Measurements from ENCODE around the gene PWP1.

The PWP1 gene

DNA sequence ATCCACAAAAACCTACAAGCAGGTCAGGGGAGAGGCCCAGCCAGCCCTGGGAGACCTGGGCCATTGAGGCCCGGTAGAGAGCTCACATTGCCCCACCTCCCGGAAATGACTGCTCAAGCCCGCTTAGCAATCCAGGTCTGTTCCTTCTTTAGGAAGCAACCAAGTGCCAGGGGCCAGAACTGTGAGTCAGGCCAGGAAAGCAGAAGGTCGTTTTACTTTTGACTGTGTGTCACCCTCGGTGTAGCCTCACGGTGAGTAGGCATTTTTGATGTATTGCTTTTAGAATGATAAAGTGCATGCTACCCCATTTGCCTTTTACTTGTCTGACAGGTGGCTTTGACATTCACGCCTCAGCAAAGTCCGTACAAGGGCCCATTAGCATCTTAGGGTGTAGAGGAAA lies 25.4 kb upstream of the PWP1 start:
- ATAC-seq = no peak
- H3K36me3 Mint-ChIP-seq = no peaks in the 10 kb centered on the region
- DNase-seq (ENCODE audit: low spot score in 2 of 2) = no peak
- H3K4me1 Mint-ChIP-seq = peaks cover 7% of the 10 kb centered on the region
- no peaks in the 10 kb centered on the region for H3K9me3 Mint-ChIP-seq
- H3K27ac Mint-ChIP-seq = no peak overlapping the region
- H3K4me3 Mint-ChIP-seq = no peak overlapping the region

DNA sequence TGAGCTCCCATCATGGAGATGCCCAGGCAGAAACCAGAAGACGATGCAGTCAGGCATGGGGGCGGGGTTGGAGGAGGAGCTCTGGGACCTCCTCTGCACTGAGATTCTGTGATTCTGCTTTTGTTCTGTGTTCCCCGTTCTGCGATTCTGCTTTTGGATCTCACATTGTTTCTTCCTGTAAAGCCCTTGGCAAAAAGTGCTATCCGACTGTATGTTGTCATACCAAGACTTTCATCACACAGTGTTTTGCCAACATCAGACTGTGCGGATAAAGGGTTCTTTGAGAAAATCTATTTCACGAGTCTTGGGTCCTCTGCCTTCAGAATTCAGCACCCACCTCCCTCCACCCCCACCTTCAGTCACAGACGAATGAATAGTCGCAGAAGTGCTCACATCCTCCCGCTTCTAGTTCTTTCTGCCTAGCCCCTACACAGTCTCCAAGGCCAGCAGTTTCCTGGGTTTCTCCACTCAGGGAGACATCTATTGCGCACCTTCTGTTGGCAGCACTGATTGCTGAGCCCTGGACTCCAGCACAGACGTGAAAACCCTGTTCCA lies 24.7 kb upstream of the PWP1 start:
- ATAC-seq = no peak
- H3K36me3 Mint-ChIP-seq = no peaks in the 10 kb centered on the region
- no peak overlapping the region for H3K27ac Mint-ChIP-seq

DNA sequence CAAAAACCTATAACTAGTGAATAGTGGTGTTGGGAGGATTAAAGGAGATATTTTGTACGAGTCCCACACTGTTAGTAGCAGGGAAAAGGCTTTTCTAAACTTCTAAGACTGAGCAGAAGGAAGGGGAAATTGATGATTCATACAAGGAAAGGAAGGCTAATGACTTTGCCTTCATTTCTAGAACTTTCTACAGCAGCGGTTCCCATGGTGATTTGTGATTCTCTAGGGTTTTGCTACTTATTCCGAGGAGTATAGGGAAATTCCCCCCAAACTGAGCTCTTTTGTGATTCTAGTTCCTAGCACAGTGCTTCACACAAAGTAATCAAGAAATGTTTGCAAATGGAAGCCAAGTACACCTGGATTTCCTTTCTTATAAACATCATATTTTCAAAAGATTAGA lies 23.8 kb upstream of the PWP1 start:
- no peak overlapping the region for H3K27ac Mint-ChIP-seq
- H3K36me3 Mint-ChIP-seq = no peaks in the 10 kb centered on the region
- no peak for ATAC-seq
- no peak overlapping the region for H3K4me3 Mint-ChIP-seq
- peaks cover 7% of the 10 kb centered on the region for H3K4me1 Mint-ChIP-seq
- no peak for DNase-seq (ENCODE audit: low spot score in 2 of 2)
- H3K9me3 Mint-ChIP-seq = no peaks in the 10 kb centered on the region

More for the DNA sequence above, 24.7 kb upstream of the PWP1 start:
- Mint-ChIP-seq H3K9me3 (no peaks in the 10 kb centered on the region), H3K4me3 (no peak overlapping the region), H3K4me1 (peaks cover 7% of the 10 kb centered on the region)
- no peak for DNase-seq (ENCODE audit: low spot score in 2 of 2)

DNA sequence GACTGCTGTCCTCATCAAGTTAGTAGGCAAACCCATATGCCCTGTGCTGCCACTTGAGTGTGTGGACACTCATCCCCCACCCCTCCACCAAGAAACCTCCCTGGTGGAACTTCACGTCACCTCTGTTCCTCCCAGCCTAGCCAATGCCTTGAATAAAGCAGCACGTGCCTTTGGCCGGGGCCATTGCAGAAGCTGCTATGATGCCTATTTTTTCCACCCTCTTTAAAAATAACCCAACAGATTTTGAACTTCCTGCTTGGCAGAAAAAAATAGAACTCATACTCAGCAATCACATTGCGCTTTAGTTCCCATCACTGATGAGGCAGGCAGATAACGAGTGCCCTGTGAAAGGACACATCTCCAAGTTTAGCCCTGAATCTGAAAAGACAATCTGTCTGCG lies 23.1 kb upstream of the PWP1 start:
- no peaks in the 10 kb centered on the region for H3K36me3 Mint-ChIP-seq
- no peaks in the 10 kb centered on the region for H3K9me3 Mint-ChIP-seq
- no peak for ATAC-seq
- H3K27ac Mint-ChIP-seq = no peak overlapping the region
- no peak for DNase-seq (ENCODE audit: low spot score in 2 of 2)
- no peak overlapping the region for H3K4me3 Mint-ChIP-seq
- H3K4me1 Mint-ChIP-seq = peaks cover 7% of the 10 kb centered on the region

DNA sequence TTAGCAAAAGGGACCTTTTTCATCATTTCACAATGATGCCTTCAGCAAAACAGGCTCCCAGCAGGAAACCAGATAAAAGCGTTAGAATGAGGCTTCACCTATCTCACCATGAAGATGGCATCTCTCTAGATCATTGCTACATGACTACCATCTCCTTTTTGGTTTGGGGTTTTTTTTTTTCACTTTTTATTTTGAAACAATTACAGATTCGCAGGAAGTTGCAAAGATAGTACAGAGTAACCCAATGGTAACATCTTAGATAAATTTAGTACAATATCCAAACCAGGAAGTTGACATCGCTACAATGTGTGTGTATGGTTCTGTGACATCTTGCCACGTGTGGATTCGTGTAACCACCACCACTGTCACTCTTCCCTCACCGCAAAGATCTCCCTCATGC lies 22.3 kb upstream of the PWP1 start:
- no peak overlapping the region for H3K27ac Mint-ChIP-seq
- ATAC-seq = no peak

DNA sequence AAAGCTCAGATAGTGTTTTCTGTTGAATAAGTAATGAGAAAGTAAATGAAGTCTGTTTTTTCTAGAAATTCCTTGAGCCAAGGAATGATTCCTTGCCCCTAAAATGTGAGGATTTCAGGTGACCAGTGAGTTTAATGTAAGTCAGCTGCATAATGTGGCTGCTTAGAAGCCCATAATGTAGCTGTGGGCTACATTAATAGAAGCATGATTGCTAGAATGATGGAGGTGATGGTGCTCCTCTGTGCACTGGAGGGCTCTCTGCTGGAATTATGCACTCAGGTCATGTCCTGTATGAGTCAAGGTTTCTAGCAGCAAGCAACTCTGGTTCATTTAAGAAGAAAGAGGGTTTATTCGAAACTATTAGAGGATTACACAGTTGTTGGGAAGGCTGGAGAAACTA lies 19.6 kb upstream of the PWP1 start:
- no peaks in the 10 kb centered on the region for H3K36me3 Mint-ChIP-seq
- H3K27ac Mint-ChIP-seq = no peak overlapping the region
- DNase-seq (ENCODE audit: low spot score in 2 of 2) = no peak
- ATAC-seq = no peak
- no peaks in the 10 kb centered on the region for H3K9me3 Mint-ChIP-seq
- peaks cover 11% of the 10 kb centered on the region for H3K4me1 Mint-ChIP-seq
- no peak overlapping the region for H3K4me3 Mint-ChIP-seq

More for the DNA sequence above, 22.3 kb upstream of the PWP1 start:
- peaks cover 7% of the 10 kb centered on the region for H3K4me1 Mint-ChIP-seq
- H3K9me3 Mint-ChIP-seq = no peaks in the 10 kb centered on the region
- no peaks in the 10 kb centered on the region for H3K36me3 Mint-ChIP-seq
- no peak for DNase-seq (ENCODE audit: low spot score in 2 of 2)
- H3K4me3 Mint-ChIP-seq = no peak overlapping the region

DNA sequence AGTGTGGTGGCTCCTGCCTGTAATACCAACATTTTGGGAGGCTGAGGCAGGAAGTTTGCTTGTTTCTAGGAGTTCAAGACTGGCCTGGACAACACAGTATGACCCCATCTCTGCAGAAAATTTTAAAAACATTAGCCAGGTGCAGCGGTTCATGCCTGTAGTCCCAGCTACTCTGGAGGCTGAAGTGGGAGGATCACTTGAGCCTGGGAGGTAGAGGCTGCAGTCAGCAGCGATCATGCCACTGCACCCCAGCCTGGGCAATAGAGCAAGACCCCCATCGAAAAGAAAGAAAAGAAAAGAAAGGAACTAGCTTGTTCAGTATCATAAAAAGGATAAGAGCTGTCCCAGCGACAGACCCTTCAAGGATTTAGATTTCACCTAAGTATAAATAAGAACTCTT lies 18.1 kb upstream of the PWP1 start:
- Mint-ChIP-seq H3K4me1 (peaks cover 14% of the 10 kb centered on the region), H3K27ac (no peak overlapping the region), H3K4me3 (no peak overlapping the region), H3K9me3 (no peaks in the 10 kb centered on the region), H3K36me3 (no peaks in the 10 kb centered on the region)
- DNase-seq (ENCODE audit: low spot score in 2 of 2) (no peak), ATAC-seq (no peak)

DNA sequence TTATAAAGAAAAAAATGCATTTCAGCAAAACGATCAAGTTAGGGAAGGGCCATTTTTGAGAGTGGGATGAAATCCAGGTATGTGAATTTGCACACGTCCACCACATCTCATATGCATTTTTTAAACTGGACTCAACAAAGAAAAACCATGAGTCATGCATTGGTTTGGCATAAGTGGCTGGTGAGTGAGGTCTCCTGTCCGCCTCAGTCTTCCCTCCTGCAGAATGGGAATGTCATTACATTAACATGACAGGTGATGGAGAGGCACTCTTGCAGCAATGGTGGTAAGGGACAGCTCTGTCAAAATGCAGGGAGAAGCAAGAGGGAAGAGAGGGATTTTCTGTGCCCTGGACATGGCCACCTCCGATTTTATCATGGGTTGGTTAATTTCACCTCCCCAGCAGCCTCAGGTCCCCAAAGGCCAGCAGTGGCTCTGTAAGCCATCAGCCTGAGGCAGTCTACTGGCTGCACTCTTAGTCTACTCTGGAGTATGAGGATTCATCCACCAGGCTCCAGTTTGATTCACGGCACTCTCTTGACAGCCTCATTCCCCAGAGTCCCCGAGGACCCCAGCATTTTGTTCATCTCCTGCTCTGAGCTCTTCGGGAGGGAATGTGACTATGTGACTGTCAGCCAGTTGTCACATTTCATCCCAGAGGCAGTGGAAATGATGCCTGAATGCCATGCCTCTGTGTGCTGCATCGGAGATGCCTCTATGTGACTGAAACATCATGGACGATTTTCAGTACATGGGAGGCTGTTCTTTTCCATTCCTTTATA lies 17.1 kb upstream of the PWP1 start:
- Mint-ChIP-seq H3K4me1 (peaks cover 8% of the 10 kb centered on the region), H3K36me3 (no peaks in the 10 kb centered on the region), H3K4me3 (no peak overlapping the region), H3K9me3 (no peaks in the 10 kb centered on the region), H3K27ac (no peak overlapping the region)
- no peak for DNase-seq (ENCODE audit: low spot score in 2 of 2)
- no peak for ATAC-seq

DNA sequence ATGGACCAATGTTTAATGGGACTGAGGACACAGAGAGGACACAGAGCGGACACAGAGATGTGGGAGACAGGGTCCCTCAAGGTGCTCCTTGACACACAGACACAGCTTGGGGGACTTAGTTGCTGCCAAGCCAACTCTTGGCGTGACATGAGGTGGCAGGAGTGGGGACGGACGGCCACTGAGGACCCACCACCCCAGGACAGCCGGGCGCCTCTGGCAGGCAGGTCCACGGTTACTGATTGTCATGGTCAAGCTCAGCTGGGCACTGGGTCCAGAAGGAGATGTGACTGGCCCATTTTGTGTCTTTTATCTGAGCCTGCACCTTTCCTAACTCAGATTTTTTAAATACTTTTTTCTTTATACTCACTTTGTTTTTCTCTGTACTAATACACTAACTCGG lies 15.7 kb upstream of the PWP1 start:
- Mint-ChIP-seq H3K4me3 (no peak overlapping the region), H3K4me1 (peaks cover 8% of the 10 kb centered on the region), H3K36me3 (no peaks in the 10 kb centered on the region), H3K9me3 (no peaks in the 10 kb centered on the region), H3K27ac (no peak overlapping the region)
- ATAC-seq (no peak), DNase-seq (ENCODE audit: low spot score in 2 of 2) (no peak)

DNA sequence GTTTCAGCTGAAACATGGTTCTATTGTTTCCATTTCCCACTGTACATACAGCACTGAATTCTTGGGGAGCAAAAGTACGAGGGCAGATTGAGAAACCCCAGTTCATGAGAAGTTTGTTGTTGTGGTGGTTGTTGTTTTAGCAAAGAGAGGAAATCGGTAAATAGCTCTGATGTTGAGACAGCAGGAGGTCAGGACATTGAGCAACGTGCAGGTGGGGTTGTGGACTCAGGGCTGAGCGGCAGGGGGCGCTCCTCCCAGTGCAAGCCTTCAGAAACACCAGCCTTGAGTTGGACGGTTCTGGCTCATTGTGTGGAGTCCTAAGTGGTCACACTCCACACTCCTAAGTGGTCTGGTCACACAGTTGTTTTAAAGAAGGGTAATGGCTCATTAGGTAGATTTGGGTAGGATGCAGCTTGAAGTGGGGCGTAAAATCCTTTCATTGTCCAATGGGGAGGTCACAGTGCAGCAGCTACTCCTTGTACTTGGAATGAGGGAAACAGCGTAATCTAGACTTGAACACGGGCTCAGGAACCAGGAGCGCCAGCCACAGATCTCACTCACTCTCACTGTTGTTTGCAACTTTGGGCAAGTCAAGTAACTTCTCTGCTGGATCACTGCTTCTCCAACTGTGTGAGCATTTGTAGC lies 14.5 kb upstream of the PWP1 start:
- Mint-ChIP-seq H3K9me3 (no peaks in the 10 kb centered on the region), H3K36me3 (no peaks in the 10 kb centered on the region), H3K4me3 (no peak overlapping the region), H3K4me1 (peaks cover 8% of the 10 kb centered on the region), H3K27ac (no peak overlapping the region)
- peak; percentile 75 for ATAC-seq
- peak; percentile 21 to 63 for DNase-seq (ENCODE audit: low spot score in 2 of 2)

DNA sequence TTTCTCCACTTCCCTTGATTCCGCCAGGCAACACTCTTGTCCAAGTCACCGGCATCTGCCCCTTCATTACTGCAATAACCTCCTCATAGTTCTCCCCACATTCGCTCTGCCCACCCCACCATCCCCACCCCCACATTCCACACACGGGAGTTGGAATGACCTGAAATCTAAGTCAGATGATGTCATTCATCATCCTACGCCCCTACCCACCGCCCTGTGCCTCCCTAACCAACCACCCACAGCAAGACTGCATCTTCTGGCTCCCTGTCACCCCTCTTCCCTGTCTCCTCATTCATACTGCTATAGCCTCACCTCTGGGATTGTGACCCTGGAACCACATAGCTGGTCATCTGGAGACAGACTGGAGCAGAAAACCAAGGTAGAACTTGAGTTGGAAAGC lies 7.9 kb upstream of the PWP1 start:
- no peak for ATAC-seq

DNA sequence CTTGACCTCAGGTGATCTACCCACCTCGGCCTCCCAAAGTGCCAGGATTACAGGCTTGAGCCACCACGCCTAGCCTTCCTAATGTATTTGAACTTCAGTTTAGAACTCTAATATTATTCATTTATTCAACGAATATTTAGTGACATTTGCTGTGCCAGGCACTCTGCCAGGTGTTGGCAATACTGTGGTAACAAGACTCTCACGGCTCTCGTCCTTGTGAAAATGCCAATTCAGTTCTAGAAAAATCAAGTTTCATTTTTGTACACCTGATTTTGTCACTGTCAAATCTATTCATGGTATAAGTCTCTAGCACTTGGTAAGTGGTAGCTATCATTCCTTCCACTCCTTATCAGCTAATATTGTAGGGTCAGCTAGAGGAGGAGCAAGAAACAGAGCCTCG lies 6.3 kb upstream of the PWP1 start:
- Mint-ChIP-seq H3K36me3 (no peaks in the 10 kb centered on the region), H3K4me1 (no peaks in the 10 kb centered on the region)
- DNase-seq (ENCODE audit: low spot score in 2 of 2) = no peak

More for the DNA sequence above, 7.9 kb upstream of the PWP1 start:
- Mint-ChIP-seq H3K4me3 (no peak overlapping the region), H3K27ac (no peak overlapping the region), H3K9me3 (no peaks in the 10 kb centered on the region), H3K4me1 (no peaks in the 10 kb centered on the region), H3K36me3 (no peaks in the 10 kb centered on the region)
- no peak for DNase-seq (ENCODE audit: low spot score in 2 of 2)

DNA sequence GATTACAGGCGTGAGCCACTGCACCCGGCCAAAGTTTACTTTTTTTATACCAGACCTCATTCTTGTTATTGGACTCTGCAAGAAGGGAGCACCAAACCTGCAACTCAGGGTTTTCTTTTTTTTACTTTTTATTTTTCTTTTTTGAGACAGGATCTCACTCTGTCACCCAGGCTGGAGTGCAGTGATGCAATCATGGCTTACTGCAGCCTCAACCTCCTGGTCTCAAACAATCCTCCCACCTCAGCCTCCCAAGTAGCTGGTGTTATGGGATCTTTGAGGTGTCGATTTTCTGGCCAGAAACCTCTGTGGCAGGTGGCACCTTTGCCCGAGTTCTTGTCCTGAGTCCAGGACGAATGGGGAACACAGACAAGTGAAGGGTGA lies 4.2 kb upstream of the PWP1 start:
- H3K36me3 Mint-ChIP-seq = peaks cover 12% of the 10 kb centered on the region
- H3K4me3 Mint-ChIP-seq = no peak overlapping the region
- no peak for ATAC-seq
- H3K27ac Mint-ChIP-seq = no peak overlapping the region
- DNase-seq (ENCODE audit: low spot score in 2 of 2) = no peak
- peaks cover 19% of the 10 kb centered on the region for H3K4me1 Mint-ChIP-seq
- no peaks in the 10 kb centered on the region for H3K9me3 Mint-ChIP-seq

More for the DNA sequence above, 6.3 kb upstream of the PWP1 start:
- Mint-ChIP-seq H3K9me3 (no peaks in the 10 kb centered on the region), H3K27ac (no peak overlapping the region), H3K4me3 (no peak overlapping the region)
- no peak for ATAC-seq

DNA sequence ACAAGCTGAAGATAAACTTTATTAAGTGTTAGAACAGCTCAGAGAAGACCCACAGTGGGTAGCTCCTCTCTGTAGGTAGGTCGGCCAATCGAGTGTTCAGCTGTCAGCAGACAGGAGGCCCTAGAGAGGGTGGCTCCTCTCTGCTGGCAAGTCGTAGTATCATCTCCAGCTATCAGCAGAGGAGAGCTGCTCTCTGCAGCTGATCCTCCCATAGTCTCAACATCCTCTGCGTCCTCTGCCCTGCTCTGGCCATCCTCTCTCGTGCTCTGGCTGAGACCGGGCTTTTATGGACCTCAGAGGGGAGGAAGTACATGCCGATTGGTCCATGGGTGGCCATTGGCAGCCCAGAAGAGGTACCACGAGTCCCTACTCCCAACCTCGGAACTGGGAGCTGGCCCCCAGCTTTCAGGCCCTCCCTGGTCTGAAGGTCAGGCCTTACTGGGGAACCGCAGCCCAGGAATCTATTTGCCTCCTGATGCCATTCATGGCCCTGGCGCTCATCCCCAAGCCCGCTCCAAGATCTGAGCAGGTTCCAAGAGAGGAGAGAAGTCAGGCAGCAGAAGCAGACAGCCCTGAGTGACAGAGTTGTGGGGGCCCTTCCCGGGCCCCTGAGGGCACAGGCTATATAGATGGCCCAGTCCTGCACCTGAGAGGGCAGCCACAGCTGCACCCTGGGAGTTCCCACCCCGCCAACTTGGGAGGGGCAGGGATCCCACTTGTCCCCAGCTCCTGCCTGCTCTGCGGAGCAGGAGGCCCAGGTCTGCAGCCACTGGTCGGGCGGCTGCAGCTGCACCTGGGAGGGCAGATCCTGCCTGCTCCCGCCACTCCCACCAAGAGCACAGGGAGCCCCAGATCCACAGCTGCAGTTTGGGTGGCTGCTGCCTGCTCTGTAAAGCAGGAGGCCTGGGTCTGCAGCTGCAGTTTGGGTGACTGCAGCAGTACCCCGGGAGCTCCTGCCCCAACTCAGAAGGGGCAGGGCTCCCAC lies 3.5 kb upstream of the PWP1 start:
- Mint-ChIP-seq H3K27ac (no peak overlapping the region), H3K4me3 (no peak overlapping the region), H3K4me1 (peaks cover 24% of the 10 kb centered on the region), H3K9me3 (no peaks in the 10 kb centered on the region), H3K36me3 (peaks cover 19% of the 10 kb centered on the region)
- no peak for ATAC-seq
- DNase-seq (ENCODE audit: low spot score in 2 of 2) = no peak

All from stimulated activated effector memory CD8-positive, alpha-beta T cell treated with anti-CD3 and anti-CD28 coated beads, Interleukin-12 subunit alpha, Interleukin-12 subunit beta, amount 100 ng/mL, for 72 hours (primary cell).